Epithelial cell of esophagus (primary cell): ENCODE data around the gene OXNAD1.
A peak's percentile ranks its signal among the peaks of the same experiment; 100 is the strongest.

Experiments used
- DNase-seq: peaks from one replicate; pipeline ENCODE4 v3.0.0; 2010; ENCODE audit warnings: low read depth
- H3K4me3 ChIP-seq: 2 replicates; pipeline ENCODE4 v1.5.1; 2011; ENCODE audit warnings: mild to moderate bottlenecking, low read length, control low read depth
- CTCF ChIP-seq: IDR thresholded peaks from 2 replicates; pipeline ENCODE4 v1.5.1; 2011; ENCODE audit warnings: low read depth, mild to moderate bottlenecking, low read length, control low read depth, inconsistent platforms; ENCODE audit not compliant: insufficient read depth; ENCODE audit errors: missing control alignments

Gene OXNAD1

GRCh38 chr3:16239086-16239770 is 25.8 kb upstream of the OXNAD1 start:
- DNase-seq, result no peak
- H3K4me3 ChIP-seq, result no peak overlapping the region
- TF ChIP-seq CTCF, result no peak

- H3K4me3 ChIP-seq, result no peak overlapping the region
- TF ChIP-seq CTCF, result no peak
- no peak for DNase-seq
Measured at GRCh38 chr3:16239780-16240179, 25.2 kb upstream of the OXNAD1 start.

- peak; percentile 84 for DNase-seq
Measured at GRCh38 chr3:16240229-16241023, 24.6 kb upstream of the OXNAD1 start.

GRCh38 chr3:16241225-16241624 is 23.8 kb upstream of the OXNAD1 start:
- DNase-seq, result no peak
- TF ChIP-seq CTCF, result no peak
- H3K4me3 ChIP-seq, result no peak overlapping the region

More at GRCh38 chr3:16240229-16241023, 24.6 kb upstream of the OXNAD1 start:
- no peak overlapping the region for H3K4me3 ChIP-seq
- no peak for TF ChIP-seq CTCF

GRCh38 chr3:16242177-16242576 is 22.8 kb upstream of the OXNAD1 start:
- DNase-seq, result no peak
- no peak for TF ChIP-seq CTCF
- H3K4me3 ChIP-seq, result no peak overlapping the region

GRCh38 chr3:16243706-16244490 is 21.1 kb upstream of the OXNAD1 start:
- H3K4me3 ChIP-seq, result no peak overlapping the region
- peak; percentile 40 for DNase-seq
- no peak for TF ChIP-seq CTCF
